GM18907 (cell line): ENCODE results near the gene TSPOAP1.

Source experiments
- ATAC-seq: cut with Tn5 transposase; IDR thresholded peaks from one replicate; pipeline ENCODE4 v1.9.1; 2021; ENCODE audit warnings: mild to moderate bottlenecking, moderate library complexity; ENCODE audit not compliant: unreplicated experiment

Gene TSPOAP1

DNA sequence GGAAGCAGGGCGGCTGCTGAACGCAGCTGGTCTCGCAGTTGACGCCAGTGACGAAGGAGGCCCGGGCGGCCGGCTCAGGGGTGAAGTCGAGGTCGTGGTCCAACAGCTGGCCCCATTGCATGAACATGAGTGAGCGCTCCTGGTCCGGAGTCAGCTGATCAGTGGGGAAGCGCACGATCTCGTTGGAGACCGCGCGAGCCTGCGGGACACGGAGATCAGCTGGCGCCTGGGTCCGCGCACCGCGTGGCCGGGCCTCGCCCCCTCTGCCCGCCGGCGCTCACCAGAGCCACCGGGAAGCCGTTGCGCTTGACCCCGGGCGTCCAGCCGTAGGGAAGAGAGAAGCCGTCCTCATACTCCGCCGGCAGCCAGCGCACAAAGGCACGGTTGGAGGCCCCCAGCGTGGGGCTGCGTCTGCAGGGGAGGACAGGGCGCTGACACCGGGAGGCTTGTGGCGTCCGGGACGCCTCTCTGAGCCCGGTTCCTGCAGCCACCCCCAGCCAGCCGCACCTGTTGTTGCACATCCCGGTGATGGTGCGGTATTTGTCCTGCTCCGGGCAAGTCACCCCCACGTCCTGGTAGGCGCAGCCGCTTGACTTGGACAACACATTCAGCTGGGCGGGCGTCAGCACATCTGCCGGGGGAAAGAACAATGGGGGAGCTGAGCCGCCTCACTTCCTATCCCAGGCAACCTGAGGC is 49.4 kb downstream of the TSPOAP1 start:
- no peak for ATAC-seq

DNA sequence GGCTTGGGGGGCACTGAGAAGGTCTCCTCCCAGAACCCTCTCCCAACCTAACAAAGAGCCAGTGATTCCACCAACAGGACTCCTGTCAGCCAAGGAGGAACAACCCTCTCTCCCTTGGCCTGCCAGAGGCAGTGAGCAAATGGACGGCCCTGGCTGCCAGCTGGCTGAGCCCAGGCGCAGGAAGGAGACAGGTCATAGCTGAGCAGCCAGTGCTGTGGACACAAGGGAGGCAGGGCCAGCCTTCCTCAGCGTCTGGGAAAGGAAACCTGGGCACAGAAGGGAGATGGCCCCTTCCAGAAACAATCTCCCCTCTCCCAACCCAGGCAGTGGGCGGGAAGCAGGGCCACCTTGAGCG is 50.0 kb downstream of the TSPOAP1 start:
- no peak for ATAC-seq

DNA sequence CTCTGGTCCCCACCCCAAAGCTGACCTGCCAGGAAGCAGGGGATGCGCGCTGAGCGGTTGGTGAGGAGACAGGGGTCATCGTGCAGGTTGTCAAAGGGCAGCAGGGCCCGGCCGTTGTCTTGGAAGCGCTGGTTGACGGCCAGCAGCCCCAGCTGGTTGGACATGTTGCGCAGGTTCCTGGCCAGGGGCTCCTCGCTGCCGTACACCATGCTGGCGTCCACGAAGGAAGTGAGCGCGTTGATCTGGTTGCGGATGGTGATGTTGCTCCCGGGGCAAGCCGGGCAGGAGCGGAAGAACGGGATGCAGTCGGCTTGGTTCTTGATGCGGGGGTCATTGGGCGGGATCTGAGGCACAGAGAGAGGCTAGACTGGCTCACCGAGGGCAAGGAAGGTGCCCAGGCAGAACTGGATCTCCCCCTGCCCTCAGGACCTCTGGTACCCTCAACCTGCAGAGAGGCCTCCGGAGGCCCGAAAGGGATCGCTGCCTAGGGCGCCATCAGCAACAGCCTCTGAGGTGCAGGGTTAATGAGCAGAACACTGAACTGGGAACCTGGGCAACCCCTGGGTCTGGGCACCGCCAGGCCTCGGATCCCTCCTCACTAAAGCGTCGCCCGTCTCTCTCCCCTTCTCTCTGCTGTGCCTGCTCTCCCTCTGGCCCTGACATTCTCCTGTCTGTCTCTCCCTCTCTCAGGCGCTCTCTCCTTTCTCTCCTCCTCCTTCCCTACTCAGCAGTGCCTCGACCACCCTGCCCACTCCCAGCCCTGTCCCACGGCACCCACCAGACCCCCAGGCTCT is 50.6 kb downstream of the TSPOAP1 start:
- no peak for ATAC-seq

DNA sequence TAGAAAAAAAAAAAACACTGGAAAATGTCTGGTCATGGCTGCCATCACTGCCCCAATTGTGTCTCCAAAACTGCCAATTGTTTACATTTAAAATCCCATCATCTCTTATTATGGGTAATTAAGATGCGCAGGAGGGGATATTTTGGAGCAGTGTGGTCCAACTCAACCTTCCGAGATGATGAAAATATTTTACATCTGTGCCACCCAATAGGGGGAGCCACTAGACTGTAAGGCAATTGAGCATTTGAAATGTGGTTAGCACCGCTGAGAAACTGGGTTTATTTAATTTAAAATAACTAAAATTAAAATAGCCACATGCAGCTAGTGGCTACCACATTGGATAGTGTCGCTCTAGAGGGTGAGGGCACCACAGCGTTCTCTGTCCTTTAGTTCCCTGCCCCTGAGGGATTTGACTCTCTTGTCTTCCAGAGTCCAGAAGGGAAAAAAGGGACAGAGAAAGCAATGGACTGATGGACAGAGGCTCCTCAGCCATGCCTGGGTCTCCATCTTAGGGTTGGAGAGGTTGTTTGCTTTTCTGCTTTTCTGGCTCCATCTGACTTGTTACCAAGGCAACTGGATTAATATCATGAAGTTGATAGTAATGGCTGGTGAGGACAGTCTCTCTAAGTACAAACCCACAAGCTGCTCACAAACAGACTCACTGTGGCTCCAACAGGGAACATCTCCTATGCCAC is 51.3 kb downstream of the TSPOAP1 start:
- no peak for ATAC-seq

DNA sequence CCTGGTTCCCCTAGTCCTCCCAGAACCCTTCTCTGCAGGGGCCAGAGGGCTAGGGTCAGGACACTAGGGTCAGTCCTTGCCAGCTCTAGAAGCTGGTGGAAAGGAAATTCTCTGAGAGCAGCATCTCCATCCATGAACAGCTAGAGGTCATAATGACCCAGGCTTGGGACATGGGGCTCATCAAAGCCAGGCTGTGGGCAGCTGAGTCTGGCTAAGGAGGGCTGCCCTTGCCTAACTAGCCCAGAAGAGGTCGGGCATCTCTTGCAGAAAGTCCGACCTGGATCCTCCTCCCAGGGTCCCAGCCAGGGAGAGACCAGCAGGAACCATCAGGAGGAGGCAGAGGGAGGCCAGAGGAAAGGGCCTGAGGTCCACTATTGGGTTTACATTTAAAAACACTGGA is 52.2 kb downstream of the TSPOAP1 start:
- no peak for ATAC-seq

DNA sequence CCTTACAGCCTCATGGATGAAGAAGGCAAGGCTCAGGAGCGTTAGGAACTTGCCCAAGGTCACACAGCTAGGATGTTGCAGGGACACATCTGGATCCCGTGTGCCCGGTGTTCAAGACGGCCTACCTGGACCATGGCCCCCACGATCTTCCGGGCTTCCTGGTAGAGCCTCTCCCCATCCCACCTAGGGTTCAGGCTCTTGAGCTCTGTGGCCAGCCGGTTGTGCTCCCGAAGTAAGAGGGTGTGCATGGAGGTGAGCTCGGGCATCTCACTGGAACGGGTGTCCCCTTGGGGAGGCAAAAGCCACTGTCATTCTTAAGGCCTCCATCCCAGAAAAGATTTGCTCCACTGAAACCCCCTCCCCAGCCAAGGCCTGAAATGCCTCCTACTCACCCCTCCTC is 53.2 kb downstream of the TSPOAP1 start:
- no peak for ATAC-seq

DNA sequence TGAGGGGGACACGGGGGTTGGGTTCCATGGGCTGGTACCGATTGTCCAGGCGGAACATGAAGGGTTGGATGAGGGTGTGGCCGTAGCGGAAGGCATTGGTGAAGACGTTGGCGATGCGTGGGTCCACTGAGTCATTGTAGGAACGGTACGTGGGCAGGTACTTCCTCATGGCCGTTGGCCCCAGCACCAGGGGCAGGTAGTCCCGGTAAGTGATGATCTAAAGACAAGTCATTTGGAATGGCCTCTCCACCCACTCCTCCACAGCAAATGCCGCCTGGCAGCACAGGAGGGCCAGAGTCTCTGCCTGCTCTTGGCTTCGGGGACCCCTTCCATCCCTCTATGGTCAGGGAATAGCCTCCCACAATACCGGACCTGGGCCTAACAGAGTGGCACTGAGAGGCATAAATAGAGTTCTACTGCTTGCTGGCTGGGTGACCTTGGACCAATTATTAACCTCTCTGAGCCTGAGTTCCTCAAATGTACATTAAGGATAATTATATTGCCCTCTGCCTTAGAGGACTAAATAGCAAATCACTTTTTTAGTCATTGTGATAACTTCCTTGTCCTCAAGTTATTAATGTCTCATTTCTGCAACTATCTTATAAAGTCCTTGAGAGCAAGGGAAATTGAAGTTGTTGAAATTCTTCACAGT is 55.0 kb downstream of the TSPOAP1 start:
- ATAC-seq: no peak

DNA sequence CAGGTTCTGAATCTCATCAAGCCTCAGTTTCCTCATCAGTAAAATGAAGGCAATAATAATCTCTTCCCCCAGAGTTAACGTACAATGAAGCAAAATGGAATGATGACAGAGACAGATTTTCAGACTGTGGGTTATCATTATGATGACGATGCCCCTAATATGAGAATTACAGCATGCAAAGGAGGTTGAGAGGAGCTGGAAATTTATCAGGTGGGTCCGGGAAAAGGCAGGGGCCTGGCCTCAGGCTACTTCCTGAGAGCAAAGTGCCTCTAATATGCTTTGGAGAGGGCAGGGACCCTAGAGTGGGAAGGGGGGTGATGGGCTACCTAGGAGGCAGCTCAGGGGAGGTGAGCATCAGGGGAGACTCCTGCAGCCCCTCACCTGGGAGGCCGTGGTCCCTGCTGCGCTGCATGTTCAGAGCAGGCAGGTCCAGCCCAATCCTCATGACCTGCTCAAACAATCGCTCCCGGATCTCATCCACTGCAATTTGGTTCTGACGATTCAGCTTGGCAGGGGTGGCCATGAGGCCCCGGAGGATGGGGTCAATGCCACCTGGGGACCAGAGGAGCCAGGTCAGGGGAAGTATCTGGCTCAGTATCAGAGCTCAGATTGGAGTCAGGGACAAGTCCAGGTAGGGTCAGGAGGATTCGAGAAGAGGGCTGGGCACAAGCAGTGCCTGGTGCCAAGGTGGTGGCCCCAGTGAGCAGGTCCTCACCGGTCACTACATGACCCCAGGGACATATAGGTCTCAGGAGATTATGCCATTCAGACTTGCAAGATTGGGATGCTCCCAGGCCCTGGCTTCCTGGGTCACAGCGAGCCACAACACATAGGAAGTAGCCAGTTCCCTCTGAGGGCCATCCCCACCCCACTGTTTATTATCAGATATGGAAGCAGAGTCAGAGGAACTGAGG is 56.0 kb downstream of the TSPOAP1 start:
- no peak for ATAC-seq

DNA sequence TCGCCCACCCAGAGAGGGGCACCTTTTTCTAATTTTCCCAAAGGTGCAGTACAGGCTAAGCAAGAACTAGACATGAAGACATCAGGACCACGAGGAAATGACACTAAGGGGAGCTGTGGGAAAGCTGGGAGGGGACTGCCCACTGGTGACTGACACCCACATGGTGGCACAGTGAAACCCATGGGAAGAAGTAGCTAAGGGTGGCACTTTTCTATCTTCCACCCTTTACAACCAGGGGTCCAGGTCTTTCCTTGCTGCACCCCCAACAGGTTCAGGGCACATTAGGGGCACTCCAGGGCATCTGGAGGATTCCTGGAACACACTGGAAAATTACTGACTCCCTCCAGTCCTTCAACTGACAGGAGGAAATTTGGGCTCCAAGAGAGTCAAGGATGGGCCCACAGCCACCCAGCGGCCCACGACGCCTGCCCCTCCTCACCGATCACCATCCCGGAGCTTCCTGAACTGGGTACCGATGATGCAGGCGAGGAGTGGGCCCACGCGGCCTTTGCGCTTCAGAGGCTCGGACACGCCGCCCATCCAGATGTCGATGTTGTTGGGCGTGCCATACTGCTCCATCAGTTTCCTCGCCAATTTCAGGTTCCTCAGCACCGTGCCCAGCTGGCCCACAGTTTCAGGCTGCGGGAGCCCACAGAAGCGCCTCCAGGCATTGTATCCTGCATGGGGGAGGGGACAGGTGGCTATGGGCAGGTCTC is 57.2 kb downstream of the TSPOAP1 start:
- no peak for ATAC-seq

DNA sequence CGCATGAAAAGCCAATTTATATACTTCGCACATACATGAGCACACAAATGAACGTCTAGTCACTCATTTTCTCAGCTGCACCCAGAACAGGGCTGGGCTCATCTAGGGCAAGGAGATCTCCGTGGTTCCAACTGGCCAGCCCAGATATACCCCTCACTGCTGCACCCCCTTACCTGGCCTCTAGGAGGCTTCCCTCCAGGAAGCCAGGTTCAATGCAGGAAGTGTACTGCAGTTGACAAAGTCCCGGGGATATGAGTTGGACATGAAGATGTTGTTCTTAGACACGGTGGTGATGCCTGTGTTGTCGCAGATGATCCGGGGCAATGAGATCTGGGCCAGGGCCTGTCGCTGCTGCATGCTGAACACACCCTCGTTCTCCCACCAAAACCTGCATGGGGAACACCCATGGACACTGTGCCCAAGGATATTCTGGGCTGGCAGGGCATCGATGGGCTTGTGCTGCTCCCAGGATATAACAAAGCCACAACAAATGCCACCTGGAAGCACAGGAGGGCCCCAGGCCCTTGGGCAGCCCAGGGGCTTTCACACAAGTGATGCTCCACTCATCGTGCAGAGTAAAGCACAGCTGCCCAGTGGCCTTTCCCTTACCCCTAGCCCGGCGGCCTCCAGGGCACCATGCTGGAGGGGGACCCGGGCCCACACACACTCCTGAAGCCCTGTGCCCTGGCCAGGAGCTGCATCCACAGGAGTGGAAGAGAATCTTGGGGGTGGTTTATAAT is 57.9 kb downstream of the TSPOAP1 start:
- no peak for ATAC-seq

DNA sequence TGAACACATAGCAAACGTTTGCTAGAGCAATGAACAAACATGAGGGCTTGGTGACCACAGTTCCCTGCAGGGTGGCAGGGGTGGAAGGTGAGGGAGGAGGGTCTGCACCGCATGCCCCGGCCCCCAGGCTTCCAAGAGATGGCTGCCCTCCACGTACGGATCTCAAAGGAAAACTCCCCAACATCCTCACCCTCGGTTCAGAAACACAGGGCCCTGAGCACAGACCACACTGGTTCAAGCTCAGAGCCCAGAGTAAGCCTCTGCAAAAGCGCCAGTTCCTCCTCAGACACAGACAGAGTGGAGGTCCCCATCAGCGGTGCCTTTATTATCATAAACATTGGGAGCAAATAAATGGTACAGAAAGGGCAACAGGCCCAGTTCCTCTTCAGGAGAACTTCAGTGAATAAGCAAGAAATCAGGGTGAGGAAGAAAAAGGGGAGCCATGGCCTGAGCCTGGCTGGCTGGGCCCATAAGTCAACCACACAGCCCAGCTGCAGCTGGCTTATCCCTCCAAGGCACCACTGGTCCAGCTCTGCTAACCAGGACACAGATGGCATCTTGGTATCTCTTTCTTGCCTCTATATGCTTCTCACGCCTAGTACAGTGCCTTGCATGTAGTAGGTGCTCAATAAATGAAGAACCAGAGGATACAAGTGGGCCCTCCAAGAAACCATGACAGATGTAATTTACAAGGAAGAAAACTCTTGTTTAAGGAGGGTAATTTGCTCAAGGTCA is 58.9 kb downstream of the TSPOAP1 start:
- ATAC-seq: no peak

DNA sequence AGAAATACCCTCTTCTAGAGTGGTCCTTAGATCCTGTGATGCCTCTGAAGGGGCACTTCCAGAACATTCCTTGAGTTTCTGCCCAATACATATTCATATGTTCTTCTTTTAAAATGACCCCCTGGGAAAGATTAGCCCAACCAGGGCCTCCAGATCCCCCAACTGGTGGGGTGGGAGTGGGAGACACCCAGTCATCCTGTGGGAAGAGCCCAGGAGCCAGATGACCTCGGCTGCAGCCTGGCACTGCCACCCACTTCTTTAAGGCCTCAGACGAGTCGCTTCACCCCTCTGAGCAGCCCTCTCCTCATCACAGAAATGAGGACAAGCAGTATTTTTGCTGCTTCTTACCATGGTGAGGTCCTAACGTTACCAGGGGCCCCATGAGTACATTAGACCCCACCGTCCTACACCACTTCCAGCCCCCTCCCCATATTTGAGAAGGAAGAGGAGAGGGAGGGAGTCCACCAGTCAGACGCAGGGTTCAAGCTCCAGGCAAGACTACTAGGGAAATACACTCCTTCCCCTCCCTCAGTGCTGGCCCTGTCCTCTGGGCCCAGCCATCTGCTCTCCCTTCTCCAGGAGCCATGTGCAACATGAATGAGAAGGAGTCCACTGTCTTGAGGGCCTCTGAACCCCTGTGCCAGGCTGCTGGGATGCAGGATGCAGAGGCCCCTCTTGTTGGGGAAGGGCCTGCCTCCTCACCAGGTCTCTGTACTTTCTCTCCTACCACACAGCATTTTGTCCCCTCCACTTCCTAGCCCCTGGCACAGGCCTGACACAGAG is 59.6 kb downstream of the TSPOAP1 start:
- no peak for ATAC-seq

DNA sequence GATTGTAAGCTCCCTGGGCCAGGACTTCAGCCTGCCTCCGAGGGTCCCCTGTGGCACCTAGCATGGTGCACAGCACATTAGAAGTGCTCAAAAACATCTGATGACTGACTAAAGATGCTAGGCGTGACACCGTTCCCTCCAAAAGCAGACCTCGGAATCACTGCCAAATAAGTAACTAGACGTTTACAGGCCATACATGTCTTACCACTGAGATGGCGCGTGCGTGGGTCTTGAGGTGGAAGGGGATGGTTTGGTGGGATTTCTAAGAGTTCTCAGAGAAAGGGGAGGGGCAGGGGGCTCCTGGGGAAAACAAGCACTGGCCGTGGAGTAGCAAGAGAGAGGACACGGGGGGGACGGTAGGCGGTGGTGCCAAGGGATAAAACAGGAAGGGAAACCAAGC is 60.3 kb downstream of the TSPOAP1 start:
- ATAC-seq: no peak

DNA sequence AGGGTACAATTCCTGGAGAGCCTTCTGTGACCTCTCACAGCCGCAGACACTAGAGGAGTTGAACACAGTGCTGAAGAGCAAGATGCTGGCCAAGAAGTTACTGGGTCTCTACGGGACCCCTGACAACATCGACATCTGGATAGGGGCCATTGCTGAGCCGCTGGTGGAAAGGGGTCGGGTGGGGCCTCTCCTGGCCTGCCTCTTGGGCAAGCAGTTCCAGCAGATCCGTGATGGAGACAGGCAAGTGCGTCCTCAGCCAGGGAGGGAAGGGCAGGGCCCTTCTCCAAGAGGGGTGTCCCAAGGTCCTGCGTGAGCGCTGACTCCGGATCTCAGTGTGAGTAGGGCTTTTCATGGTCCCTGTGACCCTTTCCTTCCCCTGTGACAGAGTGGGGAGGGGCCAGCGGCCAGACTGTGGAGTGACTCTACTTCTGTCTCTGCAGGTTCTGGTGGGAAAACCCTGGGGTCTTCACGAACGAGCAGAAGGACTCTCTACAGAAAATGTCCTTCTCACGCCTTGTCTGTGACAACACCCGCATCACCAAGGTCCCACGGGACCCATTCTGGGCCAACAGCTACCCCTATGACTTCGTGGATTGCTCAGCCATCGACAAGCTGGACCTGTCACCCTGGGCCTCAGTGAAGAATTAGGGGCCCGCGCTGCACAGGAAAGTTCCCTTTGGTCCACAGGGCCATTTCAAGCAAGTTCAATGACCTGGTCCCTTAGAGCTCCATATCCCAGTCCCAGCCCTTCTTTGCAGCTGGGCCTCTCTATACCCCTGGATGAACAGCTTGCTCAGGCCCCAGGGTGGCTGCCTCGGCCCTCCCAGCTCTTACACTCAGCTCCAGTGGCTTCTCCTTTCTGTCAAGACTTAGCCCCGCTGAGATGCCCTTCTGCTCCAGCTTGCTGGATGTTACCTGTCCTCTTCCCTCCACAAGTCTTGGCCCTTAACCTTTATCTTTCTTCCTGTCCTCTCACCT is 61.0 kb downstream of the TSPOAP1 start:
- ATAC-seq: no peak

DNA sequence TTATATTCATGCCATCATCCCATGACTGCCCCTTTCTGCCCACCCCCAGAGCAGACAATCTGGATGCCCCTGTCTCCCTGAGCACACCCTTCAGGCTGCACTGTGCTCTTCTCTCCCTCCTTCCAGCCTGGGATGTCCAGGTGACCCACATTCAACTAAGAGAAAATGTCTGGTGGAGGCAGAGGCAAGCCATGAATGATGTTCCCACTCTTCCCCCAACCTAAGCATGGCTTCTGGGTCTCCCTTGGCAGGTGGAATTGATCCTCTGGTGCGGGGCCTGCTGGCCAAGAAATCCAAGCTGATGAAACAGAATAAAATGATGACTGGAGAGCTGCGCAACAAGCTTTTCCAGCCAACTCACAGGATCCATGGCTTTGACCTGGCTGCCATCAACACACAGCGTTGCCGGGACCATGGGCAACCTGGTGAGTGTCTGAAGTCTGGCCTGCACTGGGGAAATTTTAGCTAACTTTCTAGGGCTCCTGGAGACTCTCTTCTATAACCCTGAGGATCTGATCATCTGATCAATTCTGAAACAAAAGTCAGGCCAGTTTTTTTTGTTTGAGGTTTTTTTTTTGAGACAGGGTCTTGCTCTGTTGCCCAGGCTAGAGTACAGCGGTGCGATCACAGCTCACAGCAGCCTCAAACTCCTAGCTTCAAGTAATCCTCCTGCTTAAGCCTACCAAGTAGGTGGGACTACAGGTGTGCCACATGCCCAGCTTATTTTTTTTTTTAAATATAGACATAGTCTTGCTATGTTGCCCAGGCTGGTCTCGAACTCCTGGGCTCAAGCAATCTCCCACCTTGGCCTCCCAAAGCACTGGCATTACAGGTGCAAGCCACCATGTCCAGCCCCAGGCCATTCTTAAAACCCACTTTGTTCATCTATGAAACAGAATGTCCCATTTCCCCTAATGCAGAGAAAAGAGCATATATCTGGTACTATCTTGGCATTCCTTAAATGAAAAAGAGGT is 62.4 kb downstream of the TSPOAP1 start:
- no peak for ATAC-seq
